Measurements from ENCODE around the gene SLC22A16.

Gene SLC22A16

GRCh38 chr6:110456694-110457093 lies 19.7 kb downstream of the SLC22A16 start:
- Histone ChIP-seq H3K9me3 (ENCODE audit: insufficient read depth, low read length) (no peaks in the 10 kb centered on the region), H4K20me1 (ENCODE audit: low read depth, low read length) (no peaks in the 10 kb centered on the region), H2AFZ (ENCODE audit: low read depth, low read length, severe bottlenecking) (no peak overlapping the region), H3K4me2 (ENCODE audit: low read depth, low read length, poor library complexity, severe bottlenecking) (no peak overlapping the region), H3K9me2 (replicated peaks; ENCODE audit: insufficient read depth, low read length) (no peaks in the 10 kb centered on the region), H3K4me3 (ENCODE audit: insufficient read depth, low read length, poor library complexity, severe bottlenecking) (no peak overlapping the region), H3F3A (ENCODE audit: insufficient read depth) (no peaks in the 10 kb centered on the region), H3K79me2 (ENCODE audit: insufficient read depth, low read length) (no peaks in the 10 kb centered on the region), H3K9ac (ENCODE audit: low read length) (no peak overlapping the region), H3K27me3 (ENCODE audit: low read length) (no peaks in the 10 kb centered on the region), H3K36me3 (ENCODE audit: low read length) (no peaks in the 10 kb centered on the region), H3K27ac (ENCODE audit: low read depth, low read length) (no peak overlapping the region)
- no peak for TF ChIP-seq EZH2phosphoT487 (conservative IDR thresholded peaks at IDR 0.05; ENCODE audit: low read length)
- TF ChIP-seq, protein P1, sequence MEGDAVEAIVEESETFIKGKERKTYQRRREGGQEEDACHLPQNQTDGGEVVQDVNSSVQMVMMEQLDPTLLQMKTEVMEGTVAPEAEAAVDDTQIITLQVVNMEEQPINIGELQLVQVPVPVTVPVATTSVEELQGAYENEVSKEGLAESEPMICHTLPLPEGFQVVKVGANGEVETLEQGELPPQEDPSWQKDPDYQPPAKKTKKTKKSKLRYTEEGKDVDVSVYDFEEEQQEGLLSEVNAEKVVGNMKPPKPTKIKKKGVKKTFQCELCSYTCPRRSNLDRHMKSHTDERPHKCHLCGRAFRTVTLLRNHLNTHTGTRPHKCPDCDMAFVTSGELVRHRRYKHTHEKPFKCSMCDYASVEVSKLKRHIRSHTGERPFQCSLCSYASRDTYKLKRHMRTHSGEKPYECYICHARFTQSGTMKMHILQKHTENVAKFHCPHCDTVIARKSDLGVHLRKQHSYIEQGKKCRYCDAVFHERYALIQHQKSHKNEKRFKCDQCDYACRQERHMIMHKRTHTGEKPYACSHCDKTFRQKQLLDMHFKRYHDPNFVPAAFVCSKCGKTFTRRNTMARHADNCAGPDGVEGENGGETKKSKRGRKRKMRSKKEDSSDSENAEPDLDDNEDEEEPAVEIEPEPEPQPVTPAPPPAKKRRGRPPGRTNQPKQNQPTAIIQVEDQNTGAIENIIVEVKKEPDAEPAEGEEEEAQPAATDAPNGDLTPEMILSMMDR (IDR thresholded peaks at IDR 0.05; ENCODE audit: insufficient read depth, low read length, poor library complexity, severe bottlenecking), result no peak

DNA sequence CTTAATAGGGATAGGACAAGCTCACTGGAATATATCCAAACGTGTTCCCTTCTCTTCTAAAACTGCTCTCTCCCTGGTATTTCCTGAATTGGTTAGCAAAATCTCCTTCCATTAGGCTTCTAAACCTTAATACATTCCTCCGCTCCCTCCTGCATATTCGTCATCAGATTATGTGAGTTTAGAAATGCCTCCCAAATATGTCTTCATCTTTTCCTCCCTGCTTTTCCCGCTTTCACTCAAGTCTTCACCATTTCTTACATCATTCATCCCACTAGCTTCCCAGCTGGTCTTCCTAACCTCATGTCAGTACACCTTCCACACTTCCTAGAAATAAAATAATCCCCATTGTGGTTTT lies 26.9 kb downstream of the SLC22A16 start:
- Histone ChIP-seq H3K4me2 (ENCODE audit: low read depth, low read length, poor library complexity, severe bottlenecking) (no peak overlapping the region), H3K27me3 (ENCODE audit: low read length) (no peaks in the 10 kb centered on the region)

DNA sequence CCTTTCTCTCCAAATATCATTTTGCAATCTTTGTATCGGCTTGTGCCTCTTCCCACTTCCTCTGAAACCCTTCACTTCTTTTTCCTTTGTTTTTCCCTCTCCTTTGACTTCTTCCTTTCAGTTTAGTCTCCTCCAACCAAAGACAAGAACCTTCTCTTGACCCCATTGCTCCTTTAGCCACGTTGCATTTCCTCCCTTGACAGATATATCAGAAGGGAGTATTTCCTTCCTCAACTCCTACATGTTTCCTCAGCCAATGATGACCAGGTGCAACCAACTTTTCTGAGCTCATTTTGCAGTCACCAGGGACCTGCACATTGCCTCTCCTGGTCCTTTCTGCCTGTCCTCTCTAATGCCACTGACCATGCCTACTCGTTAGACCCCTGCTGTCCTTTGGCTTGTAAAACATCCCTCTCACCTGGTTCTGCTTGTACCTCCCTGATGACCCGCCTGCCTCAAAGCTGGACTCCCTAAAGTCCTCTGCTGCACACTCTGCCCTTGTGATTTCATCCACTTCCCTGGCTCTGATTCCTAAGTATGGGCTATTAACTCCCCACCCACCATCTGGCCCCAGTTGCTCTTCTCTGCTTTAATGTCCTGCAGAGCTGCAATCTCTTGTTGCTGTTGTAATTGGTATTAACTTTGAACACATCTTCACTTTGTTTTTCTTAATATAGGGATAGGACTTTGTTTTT lies 27.4 kb downstream of the SLC22A16 start:
- H4K20me1 ChIP-seq (ENCODE audit: low read depth, low read length), result no peaks in the 10 kb centered on the region
- TF ChIP-seq EZH2phosphoT487 (conservative IDR thresholded peaks at IDR 0.05; ENCODE audit: low read length), result no peak
- TF ChIP-seq, protein P1 (IDR thresholded peaks at IDR 0.05; ENCODE audit: insufficient read depth, low read length, poor library complexity, severe bottlenecking), result no peak
- H3K9me2 ChIP-seq (replicated peaks; ENCODE audit: insufficient read depth, low read length), result no peaks in the 10 kb centered on the region
- no peaks in the 10 kb centered on the region for H3K79me2 ChIP-seq (ENCODE audit: insufficient read depth, low read length)
- no peak overlapping the region for H3K9ac ChIP-seq (ENCODE audit: low read length)
- H3K4me2 ChIP-seq (ENCODE audit: low read depth, low read length, poor library complexity, severe bottlenecking), result no peak overlapping the region
- H3K4me3 ChIP-seq (ENCODE audit: insufficient read depth, low read length, poor library complexity, severe bottlenecking), result no peak overlapping the region
- H3F3A ChIP-seq (ENCODE audit: insufficient read depth), result no peaks in the 10 kb centered on the region
- no peak overlapping the region for H3K27ac ChIP-seq (ENCODE audit: low read depth, low read length)
- no peaks in the 10 kb centered on the region for H3K36me3 ChIP-seq (ENCODE audit: low read length)
- H2AFZ ChIP-seq (ENCODE audit: low read depth, low read length, severe bottlenecking), result no peak overlapping the region
- no peaks in the 10 kb centered on the region for H3K27me3 ChIP-seq (ENCODE audit: low read length)
- no peaks in the 10 kb centered on the region for H3K9me3 ChIP-seq (ENCODE audit: insufficient read depth, low read length)

More for the DNA sequence above, 26.9 kb downstream of the SLC22A16 start:
- Histone ChIP-seq H3K36me3 (ENCODE audit: low read length) (no peaks in the 10 kb centered on the region), H3K9me2 (replicated peaks; ENCODE audit: insufficient read depth, low read length) (no peaks in the 10 kb centered on the region), H3K79me2 (ENCODE audit: insufficient read depth, low read length) (no peaks in the 10 kb centered on the region), H3K9me3 (ENCODE audit: insufficient read depth, low read length) (no peaks in the 10 kb centered on the region), H3K9ac (ENCODE audit: low read length) (no peak overlapping the region), H3K4me3 (ENCODE audit: insufficient read depth, low read length, poor library complexity, severe bottlenecking) (no peak overlapping the region), H3F3A (ENCODE audit: insufficient read depth) (no peaks in the 10 kb centered on the region), H2AFZ (ENCODE audit: low read depth, low read length, severe bottlenecking) (no peak overlapping the region), H3K27ac (ENCODE audit: low read depth, low read length) (no peak overlapping the region), H4K20me1 (ENCODE audit: low read depth, low read length) (no peaks in the 10 kb centered on the region)
- TF ChIP-seq, protein P1 (IDR thresholded peaks at IDR 0.05; ENCODE audit: insufficient read depth, low read length, poor library complexity, severe bottlenecking), result no peak
- no peak for TF ChIP-seq EZH2phosphoT487 (conservative IDR thresholded peaks at IDR 0.05; ENCODE audit: low read length)

Data from SU-DHL-6 (cell line).